ENCODE measurements around the gene ZNF157. TPM values are rescaled to one million over a fixed set of nuclear protein-coding genes. Genes with fewer than 3 reads are reported as not detected.

ZNF157 gene
- total and polyA plus RNA-seq, 10 of the 15 experiments (the other 5 are each of a cell fraction or from before 2014, with no cell fraction given): 0.05 to 0.18 (median 0.12) TPM; not detected in 4

DNA sequence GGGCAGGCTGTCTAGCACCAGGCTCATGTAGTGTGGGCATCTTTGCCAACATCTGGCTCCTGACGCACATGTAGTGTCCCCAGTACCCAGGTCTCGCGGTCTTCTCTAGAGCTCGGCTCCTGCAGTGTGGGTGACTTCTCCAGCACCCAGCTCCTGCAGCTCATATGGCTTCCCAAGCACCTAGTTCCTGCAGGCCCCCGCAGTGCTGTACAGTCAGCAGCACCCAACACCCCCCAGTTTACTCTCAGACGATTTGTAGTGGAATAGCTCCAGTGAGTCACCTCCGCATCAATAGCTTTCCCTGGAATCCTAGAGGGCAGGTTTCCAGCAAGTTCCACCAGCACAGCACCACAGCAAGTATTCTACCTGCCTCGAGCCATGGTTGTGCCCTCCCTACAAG lies 81.7 kb downstream of the ZNF157 start:
- no peaks in the 10 kb centered on the region for H3K27me3 ChIP-seq (replicated peaks in 1 of 2; ENCODE audit: control insufficient read depth in 2 of 2, insufficient read depth in 2 of 2, low read length in 1 of 2)

GRCh38 chrX:47456080-47456479 lies 85.7 kb downstream of the ZNF157 start:
- Histone ChIP-seq H3K27ac (ENCODE audit: control insufficient read depth, insufficient read depth) (no peak overlapping the region), H4K20me1 (ENCODE audit: control insufficient read depth, insufficient read depth) (no peaks in the 10 kb centered on the region), H3K9ac (ENCODE audit: control insufficient read depth, insufficient read depth, low read length) (no peak overlapping the region), H3K4me3 (no peak overlapping the region), H3K4me2 (ENCODE audit: control insufficient read depth, insufficient read depth) (no peak overlapping the region), H3K79me2 (ENCODE audit: control insufficient read depth, insufficient read depth, low read length) (no peaks in the 10 kb centered on the region), H2AFZ (ENCODE audit: control insufficient read depth, low read depth, low read length) (no peak overlapping the region), H3K27me3 (replicated peaks in 1 of 2; ENCODE audit: control insufficient read depth in 2 of 2, insufficient read depth in 2 of 2, low read length in 1 of 2) (no peaks in the 10 kb centered on the region), H3K36me3 (ENCODE audit: control insufficient read depth in 2 of 2, insufficient read depth in 2 of 2, low read length in 1 of 2) (peaks cover 0 to 12% of the 10 kb centered on the region in 2 experiments; a peak in 2 of 4 replicates), H3K4me1 (ENCODE audit: control insufficient read depth, insufficient read depth, low read length) (no peaks in the 10 kb centered on the region), H3K9me3 (replicated peaks; ENCODE audit: control insufficient read depth, insufficient read depth, low read length) (no peaks in the 10 kb centered on the region; the same call in 1 of the 3 replicates)
- ChIA-PET RAD21 (ENCODE audit: unreplicated experiment) (no interaction called here), SMC1A (ENCODE audit: uncharacterized antibody, unreplicated experiment) (no interaction called here), CTCF (no interaction called here), POLR2A (no interaction called here)
- TF ChIP-seq TBL1XR1 (IDR thresholded peaks at IDR 0.05; ENCODE audit: low read depth, low read length) (no peak), SRF (IDR thresholded peaks at IDR 0.05; ENCODE audit: low read depth in 2 of 2, low read length in 2 of 2) (no peak), RELA (IDR thresholded peaks at IDR 0.05; ENCODE audit: borderline replicate concordance, partially characterized antibody) (no peak), TARDBP (IDR thresholded peaks at IDR 0.05; ENCODE audit: borderline replicate concordance) (no peak), JUNB (IDR thresholded peaks at IDR 0.05) (no peak), RAD21 (IDR thresholded peaks at IDR 0.05; ENCODE audit: insufficient read depth, low read depth, low read length) (no peak), KLF5 (IDR thresholded peaks at IDR 0.05; ENCODE audit: partially characterized antibody) (no peak), TCF12 (IDR thresholded peaks at IDR 0.05; ENCODE audit: low read depth, low read length) (no peak), HCFC1 (IDR thresholded peaks at IDR 0.05; ENCODE audit: low read length) (no peak), ETV6 (conservative IDR thresholded peaks at IDR 0.05 in 1 of 2, IDR thresholded peaks at IDR 0.05 in 1 of 2; ENCODE audit: borderline replicate concordance in 1 of 2, low read depth in 1 of 2) (no peak)
- TF ChIP-seq, protein P1, sequence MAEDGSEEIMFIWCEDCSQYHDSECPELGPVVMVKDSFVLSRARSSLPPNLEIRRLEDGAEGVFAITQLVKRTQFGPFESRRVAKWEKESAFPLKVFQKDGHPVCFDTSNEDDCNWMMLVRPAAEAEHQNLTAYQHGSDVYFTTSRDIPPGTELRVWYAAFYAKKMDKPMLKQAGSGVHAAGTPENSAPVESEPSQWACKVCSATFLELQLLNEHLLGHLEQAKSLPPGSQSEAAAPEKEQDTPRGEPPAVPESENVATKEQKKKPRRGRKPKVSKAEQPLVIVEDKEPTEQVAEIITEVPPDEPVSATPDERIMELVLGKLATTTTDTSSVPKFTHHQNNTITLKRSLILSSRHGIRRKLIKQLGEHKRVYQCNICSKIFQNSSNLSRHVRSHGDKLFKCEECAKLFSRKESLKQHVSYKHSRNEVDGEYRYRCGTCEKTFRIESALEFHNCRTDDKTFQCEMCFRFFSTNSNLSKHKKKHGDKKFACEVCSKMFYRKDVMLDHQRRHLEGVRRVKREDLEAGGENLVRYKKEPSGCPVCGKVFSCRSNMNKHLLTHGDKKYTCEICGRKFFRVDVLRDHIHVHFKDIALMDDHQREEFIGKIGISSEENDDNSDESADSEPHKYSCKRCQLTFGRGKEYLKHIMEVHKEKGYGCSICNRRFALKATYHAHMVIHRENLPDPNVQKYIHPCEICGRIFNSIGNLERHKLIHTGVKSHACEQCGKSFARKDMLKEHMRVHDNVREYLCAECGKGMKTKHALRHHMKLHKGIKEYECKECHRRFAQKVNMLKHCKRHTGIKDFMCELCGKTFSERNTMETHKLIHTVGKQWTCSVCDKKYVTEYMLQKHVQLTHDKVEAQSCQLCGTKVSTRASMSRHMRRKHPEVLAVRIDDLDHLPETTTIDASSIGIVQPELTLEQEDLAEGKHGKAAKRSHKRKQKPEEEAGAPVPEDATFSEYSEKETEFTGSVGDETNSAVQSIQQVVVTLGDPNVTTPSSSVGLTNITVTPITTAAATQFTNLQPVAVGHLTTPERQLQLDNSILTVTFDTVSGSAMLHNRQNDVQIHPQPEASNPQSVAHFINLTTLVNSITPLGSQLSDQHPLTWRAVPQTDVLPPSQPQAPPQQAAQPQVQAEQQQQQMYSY (CRISPR knock-in tag; IDR thresholded peaks at IDR 0.05): no peak
- WGBS (ENCODE audit: insufficient coverage, insufficient replicate concordance, low lambda C conversion rate, missing lambda C conversion rate): 72% methylated on average over 6 of the region's 6 CpGs
- FAIRE-seq (no peak), ATAC-seq (no peak), DNase-seq (ENCODE audit: low read depth, low spot score) (no peak)
- in situ Hi-C loops (cut with MboI): no loop called here
- BruUV-seq (replicated peaks): no TSS peak
- intact Hi-C loops (cut with micrococcal nuclease; ENCODE audit: unreplicated experiment): no loop called here

More for the DNA sequence above, 81.7 kb downstream of the ZNF157 start:
- H3K4me3 ChIP-seq: no peak overlapping the region
- peaks cover 24% of the 10 kb centered on the region for H3K9me3 ChIP-seq (replicated peaks; ENCODE audit: control insufficient read depth, insufficient read depth, low read length)
- H3K27ac ChIP-seq (ENCODE audit: control insufficient read depth, insufficient read depth): no peak overlapping the region
- no peak for TF ChIP-seq CEBPB (IDR thresholded peaks at IDR 0.05; ENCODE audit: borderline replicate concordance in 1 of 2, low read depth in 2 of 2, low read length in 2 of 2)
- no peaks in the 10 kb centered on the region for H4K20me1 ChIP-seq (ENCODE audit: control insufficient read depth, insufficient read depth)
- in situ Hi-C loops (cut with MboI): no loop called here
- no peak for DNase-seq (ENCODE audit: low read depth, low spot score)
- H3K4me2 ChIP-seq (ENCODE audit: control insufficient read depth, insufficient read depth): no peak overlapping the region
- no peaks in the 10 kb centered on the region for H3K4me1 ChIP-seq (ENCODE audit: control insufficient read depth, insufficient read depth, low read length)
- ChIA-PET POLR2A (no interaction called here), RAD21 (ENCODE audit: unreplicated experiment) (no interaction called here), CTCF (no interaction called here), SMC1A (ENCODE audit: uncharacterized antibody, unreplicated experiment) (no interaction called here)
- no TSS peak for BruUV-seq (replicated peaks)
- FAIRE-seq: no peak
- intact Hi-C loops (cut with micrococcal nuclease; ENCODE audit: unreplicated experiment): no loop called here
- 65% methylated on average over 5 of the region's 8 CpGs for WGBS (ENCODE audit: insufficient coverage, insufficient replicate concordance, low lambda C conversion rate, missing lambda C conversion rate)
- H3K9ac ChIP-seq (ENCODE audit: control insufficient read depth, insufficient read depth, low read length): no peak overlapping the region
- H3K79me2 ChIP-seq (ENCODE audit: control insufficient read depth, insufficient read depth, low read length): no peaks in the 10 kb centered on the region
- H3K36me3 ChIP-seq (ENCODE audit: control insufficient read depth in 2 of 2, insufficient read depth in 2 of 2, low read length in 1 of 2): peaks cover 0 to 12% of the 10 kb centered on the region in 2 experiments; a peak in 2 of 4 replicates
- no peak for ATAC-seq
- no peak overlapping the region for H2AFZ ChIP-seq (ENCODE audit: control insufficient read depth, low read depth, low read length)
